NCI-H2171 (cell line): ENCODE measurements around the gene AKR1D1.
"Not testable (repeated sequence)": the region's sequence is repeated elsewhere in the genome, so short reads cannot be mapped to it uniquely, and the experiment has no call there.

ENCODE experiments used
- DNase-seq: peaks from one replicate; lab custom pipeline; 2025; lab: John Stamatoyannopoulos, UW

AKR1D1 gene

DNA sequence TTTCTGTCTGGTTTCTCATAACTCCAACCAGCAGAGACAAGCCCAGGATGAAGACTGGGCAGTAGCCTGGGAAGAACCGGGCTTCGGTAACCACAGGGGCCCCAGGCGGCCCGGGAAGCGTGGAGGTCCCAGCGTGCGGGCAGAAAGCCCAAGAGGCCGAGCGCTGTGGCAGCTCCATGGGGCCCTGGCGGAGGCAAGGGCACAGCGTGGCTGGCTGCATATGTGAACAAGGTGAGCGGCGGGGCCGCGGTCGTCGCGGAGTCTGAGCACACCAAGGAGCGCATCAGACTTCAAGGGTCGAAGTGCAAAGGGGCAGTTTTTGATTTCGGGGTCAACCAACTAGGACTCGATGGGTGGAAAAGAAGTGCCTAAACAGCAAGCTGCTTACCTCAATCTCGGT, 45.9 kb downstream of the AKR1D1 start:
- no peak for DNase-seq

- no peak for DNase-seq
Measured at GRCh38 chr7:138125119-138125518, 48.9 kb downstream of the AKR1D1 start.

- no peak for DNase-seq
Measured at GRCh38 chr7:138125598-138126111, 49.4 kb downstream of the AKR1D1 start.

DNA sequence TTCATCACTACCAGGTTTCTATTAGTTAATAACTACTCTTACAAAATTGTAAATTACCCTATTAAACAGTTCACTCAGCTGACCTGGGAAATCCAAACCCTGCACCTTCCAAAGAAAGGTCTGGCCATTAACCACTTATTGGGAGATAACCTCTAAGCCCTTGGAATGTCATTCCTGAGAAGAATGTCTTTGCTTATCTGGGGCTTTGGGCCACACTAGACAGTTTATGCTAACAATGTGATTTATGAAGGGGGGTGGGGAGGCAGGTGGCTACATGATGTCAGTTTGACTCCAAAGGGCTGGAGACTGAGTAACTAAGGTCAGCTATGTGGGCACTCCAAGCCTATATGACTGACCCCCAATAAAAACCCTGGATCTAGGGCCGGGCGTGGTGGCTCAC, 50.7 kb downstream of the AKR1D1 start:
- DNase-seq = no peak

GRCh38 chr7:138127996-138128395, 51.7 kb downstream of the AKR1D1 start:
- DNase-seq = no peak

- DNase-seq = no peak
Measured at GRCh38 chr7:138129551-138130165, 53.4 kb downstream of the AKR1D1 start.

DNA sequence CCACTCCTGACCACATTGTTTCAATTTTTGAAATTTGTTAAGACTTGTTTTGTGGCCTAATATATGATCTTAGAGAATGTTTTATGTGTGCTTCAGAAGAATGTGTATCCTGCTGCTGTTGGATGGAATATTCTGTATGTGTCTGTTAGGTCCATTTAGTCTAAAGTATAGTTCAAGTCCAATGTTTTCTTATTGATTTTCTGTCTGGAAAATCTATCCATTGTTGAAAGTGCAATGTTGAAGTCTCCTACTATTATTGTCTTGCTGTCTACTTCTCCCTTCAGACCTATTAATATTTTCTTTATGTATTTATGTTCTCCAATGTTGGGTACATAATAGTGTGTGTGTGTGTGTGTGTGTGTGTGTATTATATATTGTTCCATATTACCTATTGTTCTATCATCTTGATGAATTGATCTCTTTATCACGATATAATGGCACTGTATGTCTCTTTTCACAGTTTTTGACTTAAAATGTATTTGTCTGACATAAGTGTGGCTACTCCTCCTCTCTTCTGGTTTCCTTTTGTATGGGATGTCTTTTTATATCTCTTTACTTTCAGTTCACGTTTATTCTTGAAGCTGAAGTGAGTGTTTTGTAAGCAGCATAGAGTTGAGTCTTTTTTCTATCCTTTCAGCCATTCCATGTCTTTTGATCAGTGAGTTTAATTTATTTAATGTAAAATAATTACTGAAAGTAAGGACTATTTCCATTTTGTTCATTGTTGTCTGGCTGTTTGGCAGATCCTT, 61.3 kb downstream of the AKR1D1 start:
- DNase-seq = no peak

DNA sequence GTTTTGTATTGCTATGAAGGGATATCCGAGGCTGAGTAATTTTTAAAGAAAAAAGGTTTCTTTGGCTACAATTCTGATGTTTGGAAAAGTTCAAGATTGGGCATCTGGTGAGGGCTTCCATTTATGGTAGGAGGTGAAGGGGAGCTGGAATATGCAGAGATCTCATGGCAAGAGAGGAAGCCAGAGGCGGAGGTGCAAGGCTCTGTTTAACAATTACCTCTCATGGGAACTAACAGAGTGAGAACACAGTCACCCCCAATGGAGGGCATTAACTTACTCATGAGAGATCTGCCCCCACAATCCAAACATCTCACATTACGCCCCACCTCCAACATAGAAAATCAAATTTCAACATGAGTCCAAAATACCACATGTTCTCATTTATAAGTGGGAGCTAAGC, 62.0 kb downstream of the AKR1D1 start:
- DNase-seq = no peak

- no peak for DNase-seq
Measured at GRCh38 chr7:138142583-138143201, 66.4 kb downstream of the AKR1D1 start.

- DNase-seq = no peak
Measured at GRCh38 chr7:138144958-138145357, 68.7 kb downstream of the AKR1D1 start.

DNA sequence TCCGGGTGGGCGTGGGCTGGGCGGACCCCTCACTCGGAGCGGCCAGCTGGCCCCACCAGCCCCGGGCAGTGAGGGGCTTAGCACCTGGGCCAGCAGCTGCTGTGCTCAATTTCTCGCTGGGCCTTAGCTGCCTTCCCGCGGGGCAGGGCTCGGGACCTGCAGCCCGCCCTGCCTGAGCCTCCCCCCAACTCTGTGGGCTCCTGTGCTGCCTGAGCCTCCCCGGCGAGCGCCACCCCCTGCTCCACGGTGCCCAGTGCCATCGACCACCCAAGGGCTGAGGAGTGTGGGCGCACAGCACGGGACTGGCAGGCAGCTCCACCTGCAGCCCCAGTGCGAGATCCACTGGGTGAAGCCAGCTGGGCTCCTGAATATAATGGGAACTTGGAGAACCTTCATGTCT, 70.0 kb downstream of the AKR1D1 start:
- DNase-seq = not testable (repeated sequence)

- not testable (repeated sequence) for DNase-seq
Measured at GRCh38 chr7:138146757-138147734, 70.8 kb downstream of the AKR1D1 start.

- DNase-seq = no peak
Measured at GRCh38 chr7:138151731-138152577, 75.7 kb downstream of the AKR1D1 start.

DNA sequence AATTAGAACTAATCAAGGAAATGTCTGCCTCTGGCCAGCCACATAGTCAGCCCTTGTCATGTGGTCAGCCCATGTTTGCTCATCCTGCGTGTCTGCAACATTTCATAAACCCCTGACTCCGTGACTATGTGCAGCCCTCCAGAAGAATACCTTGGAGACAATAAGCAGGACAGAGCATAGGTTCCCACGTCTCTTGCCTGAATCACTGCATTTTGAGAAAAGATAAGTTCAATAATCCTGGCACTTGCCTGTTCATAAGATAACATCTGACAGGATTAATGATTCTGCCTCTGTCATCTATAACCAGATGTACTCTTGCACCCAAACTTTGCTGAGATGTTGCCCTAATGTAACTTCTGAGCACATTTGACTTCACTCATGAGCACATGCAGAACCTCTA, 78.4 kb downstream of the AKR1D1 start:
- no peak for DNase-seq

- DNase-seq = no peak
Measured at GRCh38 chr7:138157702-138158101, 81.4 kb downstream of the AKR1D1 start.

- no peak for DNase-seq
Measured at GRCh38 chr7:138158739-138159528, 82.7 kb downstream of the AKR1D1 start.

- peak; percentile 96 for DNase-seq
Measured at GRCh38 chr7:138161600-138162081, 85.4 kb downstream of the AKR1D1 start.

DNA sequence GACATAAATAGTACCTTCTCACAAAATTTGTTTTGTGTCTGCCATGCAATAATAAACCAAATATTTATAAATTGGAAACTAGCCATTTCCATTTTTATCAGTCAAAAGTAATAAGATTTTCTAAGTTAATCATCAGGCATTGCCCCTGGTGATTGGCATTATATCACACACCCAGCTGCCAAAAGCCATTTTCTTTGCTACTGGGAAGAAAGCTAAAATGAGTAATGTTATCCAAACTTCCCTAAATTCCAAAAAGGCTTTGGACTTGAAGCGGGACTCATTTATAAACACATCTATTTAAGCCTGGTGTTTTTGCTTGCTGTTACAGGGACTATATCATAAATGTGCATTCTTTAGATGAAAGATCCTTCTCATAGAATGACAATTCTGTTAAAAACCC, 86.0 kb downstream of the AKR1D1 start:
- DNase-seq = no peak

DNA sequence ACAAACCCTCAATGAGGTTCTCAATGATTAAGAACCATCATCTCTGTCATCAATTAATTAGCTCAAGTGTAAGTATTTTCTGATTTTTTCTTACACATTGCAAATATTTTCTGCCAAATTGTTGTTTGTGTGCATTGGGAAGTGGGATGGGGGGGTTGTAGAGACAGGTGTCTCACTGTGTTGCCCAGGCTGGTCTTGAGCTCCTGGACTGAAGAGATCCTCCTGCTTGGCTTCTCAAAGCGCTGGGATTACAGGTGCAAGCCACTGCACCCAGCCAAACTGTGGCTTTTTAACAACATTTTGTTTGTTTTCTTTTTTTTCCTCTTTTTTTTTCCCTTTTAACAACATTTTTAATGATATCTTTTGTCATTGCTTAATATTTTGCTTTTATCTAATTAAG, 87.5 kb downstream of the AKR1D1 start:
- DNase-seq = no peak

DNA sequence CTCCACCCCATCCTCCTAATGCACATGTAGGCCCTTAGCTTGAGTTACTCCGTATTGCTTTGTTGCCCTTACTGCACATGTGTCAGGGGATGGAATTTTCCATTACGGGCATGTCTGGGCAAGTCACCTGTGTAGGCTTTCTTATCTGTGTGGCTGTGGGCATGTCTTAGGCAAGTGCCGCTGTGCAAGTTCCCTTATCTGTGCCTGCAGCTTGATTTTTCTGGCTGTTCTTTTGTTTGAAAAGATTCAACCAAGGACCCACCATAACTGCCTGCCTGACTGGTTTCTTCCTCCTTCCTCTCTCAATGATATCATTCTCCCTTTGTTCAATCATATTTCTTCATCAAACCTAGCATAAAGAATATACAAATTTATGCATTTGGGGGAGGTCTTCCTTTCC, 88.5 kb downstream of the AKR1D1 start:
- no peak for DNase-seq
